Raji (cell line): ENCODE data around the gene CORO6.

Source experiments
- POLR2A ChIP-seq: IDR thresholded peaks from 2 replicates; pipeline ENCODE4 v1.6.1; 2011; ENCODE audit warnings: low read depth, low read length, control low read depth; ENCODE audit not compliant: insufficient read depth

CORO6 gene

DNA sequence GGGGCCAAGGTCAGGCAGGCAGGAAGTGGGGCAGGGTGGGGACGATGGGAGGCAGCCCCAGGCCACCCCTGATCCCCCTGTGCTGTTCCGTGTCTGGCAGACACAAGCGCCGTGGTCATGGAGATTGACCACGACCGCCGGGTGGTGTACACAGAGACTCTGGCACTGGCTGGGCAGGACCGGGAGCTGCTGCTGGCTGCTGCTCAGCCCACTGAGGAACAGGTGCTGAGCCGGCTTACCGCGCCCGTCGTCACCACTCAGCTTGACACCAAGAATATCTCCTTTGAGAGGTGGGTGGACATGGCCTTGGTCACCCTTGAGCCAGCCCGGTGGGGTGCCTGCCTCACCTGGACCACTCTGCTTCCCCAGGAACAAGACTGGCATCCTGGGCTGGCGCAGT is 13.7 kb downstream of the CORO6 start:
- TF ChIP-seq POLR2A = no peak

DNA sequence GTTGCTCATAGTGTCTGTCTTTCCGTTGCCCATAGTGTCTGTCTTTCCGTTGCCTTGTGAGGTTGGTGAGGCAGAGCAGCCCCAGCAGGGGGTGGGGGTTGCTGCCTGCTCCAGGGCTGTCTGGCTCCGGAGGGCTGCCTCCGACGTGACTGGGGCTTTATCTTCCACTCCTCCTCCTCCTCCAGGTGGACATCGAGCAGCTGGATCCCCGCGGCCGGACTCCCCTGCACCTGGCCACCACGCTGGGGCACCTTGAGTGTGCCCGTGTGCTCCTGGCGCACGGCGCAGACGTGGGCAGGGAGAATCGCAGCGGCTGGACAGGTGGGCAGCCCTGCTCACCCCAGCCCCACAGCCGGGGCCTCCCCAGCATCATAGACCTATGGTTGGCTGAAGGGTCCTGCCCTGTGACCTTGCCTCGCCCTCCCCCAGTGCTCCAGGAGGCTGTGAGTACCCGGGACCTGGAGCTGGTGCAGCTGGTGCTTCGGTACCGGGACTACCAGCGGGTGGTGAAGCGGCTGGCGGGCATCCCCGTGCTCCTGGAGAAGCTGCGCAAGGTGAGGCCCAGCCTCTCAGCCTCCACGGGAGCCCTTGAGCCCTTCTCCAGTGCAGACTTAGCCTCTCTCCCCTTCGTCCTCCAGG is 15.0 kb downstream of the CORO6 start:
- no peak for TF ChIP-seq POLR2A

DNA sequence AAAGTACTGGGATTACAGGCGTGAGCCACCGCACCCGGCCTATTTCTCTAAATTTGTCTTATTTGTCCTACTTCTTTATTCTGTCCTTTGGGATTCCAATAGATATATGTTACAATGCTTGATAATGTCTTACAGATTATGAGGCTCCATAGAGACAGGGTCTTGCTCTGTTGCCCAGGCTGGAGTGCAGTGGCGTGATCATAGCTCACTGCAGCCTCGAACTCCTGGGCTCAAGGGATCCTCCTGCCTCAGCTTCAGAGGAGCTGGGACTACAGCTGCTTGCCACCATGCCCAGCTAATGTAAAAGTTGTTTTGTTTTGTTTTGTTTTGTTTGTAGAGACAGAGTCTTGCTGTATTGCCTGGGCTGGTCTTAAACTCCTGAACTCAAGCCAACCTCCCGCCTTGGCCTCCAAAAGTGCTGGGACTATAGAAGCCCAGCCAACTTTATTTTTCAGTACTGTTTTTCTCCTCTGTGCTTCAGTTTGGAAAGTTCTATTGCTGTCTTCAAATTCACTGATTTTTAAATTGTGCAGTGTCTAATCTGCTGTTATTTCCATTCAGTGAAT is 19.5 kb downstream of the CORO6 start:
- no peak for TF ChIP-seq POLR2A

DNA sequence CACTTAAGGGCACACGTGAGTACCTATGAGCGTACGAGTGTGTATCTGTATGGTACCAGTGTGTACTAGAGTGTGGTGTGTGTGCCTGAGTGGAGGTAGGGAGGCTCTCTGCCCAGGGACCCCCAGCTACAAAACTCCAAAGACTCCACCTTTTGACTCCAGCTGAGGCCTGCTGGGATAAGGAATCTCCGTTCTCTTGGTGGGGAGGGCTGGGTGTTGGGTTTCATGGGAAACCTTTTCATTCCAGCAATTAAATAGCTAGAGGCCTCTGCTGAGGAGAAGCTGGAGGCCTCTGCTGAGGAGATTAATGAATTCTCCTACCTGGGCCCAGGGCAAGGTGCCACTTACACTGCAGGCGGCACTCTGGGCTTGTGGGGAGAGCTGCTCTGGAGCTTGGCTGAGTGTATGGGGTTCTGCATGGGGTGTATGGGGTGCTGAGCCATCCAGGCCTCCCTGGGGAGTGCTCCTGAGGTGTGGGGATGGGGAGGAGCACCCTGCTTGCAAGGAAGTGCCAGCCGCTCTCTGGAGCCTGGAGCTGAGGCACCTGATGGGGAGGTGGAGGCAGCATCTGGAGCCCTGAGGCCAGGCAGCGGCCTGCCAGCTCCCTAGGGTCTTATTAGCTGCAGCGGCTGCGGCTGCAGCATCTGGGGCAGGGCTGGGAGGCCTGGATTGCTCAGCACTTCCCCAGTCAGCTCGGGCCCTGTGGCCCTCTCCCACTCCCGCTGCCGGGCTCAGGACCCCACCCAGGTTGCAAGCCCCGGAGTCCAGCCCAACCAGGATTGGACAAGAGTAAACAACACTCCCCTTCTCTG is 25.1 kb downstream of the CORO6 start:
- TF ChIP-seq POLR2A = no peak

DNA sequence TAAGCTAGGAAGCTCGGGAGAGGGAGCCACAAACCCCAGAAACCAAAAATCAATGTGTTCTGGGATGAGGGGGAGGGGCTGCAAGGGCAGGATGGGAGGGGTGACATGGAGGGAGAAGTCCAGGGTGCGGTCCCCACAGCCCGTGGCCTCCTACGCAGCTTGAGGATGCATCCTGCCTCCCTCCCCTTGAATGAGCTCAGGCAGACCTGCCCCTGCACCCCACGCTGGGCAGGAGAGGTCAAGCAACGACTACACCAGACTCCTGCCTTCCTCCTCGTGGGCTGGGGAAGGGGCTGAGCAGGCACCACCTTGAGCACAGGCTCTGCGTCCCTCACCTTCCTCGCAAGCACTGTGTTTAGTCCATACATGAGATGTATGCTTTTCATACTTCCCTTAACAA is 25.9 kb downstream of the CORO6 start:
- TF ChIP-seq POLR2A = no peak

DNA sequence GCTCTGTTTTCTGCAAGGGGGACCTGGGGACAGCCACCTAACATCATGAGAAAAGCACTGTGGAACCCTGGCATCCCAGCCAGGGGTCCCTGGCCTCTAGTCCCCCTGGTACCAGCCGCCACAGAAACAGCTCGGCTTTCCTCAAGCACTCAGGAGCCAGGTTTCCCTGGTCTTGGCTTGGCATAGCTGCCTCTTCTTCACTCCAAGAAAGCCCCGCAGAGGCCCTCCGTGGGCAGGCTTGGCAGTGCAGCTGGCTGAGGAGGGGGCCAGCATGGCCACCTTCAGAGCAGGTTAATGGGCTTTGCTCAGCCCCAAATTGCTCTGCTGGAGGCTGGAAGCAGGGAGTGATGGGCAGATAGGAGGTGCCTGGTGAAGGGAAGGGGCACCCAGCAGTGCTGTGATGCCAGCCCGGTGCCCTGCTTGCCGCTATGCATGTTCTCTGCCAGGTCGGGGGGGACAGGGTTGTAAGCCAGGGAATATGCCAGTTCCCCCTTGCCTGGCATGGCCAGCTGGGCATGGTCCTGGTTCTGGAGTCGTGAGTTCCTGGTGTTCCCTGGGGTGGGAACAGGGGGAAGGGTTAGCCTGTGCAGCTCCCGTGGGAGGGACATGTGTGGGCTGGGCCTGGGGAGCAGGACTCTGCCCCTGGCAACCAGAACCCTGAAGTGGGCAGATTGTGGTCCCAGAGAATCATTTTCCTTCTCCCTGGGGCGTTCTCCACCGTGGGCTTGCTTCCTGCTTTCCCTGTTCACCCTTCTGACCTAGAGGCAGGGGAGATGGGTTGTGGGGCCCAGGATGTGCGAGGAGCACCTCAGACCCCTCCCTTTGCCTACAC is 26.6 kb downstream of the CORO6 start:
- no peak for TF ChIP-seq POLR2A

DNA sequence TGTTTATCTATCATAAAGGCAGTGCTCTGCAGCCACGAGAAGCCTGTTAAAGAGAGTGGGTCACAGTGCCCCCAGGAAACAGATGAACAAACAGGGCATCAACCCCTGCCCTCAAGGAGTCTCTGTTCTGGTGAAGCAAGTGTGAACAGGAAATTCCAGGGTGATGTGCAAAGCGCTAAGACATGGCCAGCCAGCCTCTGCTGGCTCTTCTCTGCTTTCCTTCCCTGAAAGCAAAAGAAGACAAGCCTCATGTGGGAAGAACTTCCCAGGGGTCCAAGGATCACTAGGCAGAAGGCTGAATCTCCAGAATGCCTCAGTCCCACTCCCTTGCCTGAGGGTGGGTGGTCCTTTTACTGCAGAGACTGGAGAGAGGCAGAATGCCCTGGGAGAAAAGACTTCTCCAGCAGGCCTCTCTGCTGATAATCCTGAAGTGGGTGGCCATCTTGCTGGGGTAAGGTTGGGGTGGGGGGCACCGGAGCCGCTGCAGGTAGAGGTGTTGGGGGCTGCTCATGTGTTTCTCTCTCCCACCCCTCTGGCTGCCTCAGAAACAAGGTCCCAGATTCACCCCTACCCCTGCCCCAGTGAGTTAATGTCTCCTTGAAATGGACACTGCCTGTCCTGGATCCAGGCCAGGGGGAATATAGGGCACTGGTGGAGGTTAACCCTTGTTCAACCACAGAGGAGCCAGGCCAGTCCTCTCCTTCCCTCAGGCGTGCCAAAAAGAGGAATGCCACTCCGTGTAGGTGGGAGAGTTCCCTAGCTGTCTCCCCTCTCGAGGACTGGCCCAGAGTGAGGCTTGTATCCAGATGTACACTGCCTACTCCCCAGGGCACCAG is 27.4 kb downstream of the CORO6 start:
- TF ChIP-seq POLR2A = no peak

DNA sequence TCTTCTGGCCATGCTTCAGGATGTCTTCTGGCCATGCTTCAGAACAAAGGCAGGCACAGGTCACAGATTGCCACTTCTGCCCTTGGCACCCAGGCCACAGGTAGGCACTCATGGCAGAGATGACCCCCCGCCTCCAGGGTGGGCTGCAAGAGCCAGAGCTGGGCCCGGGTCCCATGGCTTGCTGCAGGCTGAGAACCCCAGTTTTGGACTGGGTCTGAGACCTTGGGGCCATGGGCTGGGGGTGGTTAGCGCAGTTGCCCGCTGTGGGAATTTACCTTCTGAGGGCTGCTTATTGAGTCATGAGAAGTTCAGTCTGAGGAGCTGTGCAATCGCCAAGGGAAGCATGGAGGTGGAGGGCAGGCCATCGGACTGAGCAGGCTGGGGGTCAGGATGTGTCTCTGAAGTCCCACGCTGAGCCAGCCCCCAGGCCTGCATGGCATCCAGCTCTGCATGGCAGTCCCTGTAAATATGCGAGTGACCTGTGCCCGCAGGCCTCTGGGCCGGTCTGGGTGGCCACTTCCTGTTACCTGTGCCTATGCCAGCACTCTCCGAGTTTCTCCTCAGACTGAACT is 28.1 kb downstream of the CORO6 start:
- no peak for TF ChIP-seq POLR2A

DNA sequence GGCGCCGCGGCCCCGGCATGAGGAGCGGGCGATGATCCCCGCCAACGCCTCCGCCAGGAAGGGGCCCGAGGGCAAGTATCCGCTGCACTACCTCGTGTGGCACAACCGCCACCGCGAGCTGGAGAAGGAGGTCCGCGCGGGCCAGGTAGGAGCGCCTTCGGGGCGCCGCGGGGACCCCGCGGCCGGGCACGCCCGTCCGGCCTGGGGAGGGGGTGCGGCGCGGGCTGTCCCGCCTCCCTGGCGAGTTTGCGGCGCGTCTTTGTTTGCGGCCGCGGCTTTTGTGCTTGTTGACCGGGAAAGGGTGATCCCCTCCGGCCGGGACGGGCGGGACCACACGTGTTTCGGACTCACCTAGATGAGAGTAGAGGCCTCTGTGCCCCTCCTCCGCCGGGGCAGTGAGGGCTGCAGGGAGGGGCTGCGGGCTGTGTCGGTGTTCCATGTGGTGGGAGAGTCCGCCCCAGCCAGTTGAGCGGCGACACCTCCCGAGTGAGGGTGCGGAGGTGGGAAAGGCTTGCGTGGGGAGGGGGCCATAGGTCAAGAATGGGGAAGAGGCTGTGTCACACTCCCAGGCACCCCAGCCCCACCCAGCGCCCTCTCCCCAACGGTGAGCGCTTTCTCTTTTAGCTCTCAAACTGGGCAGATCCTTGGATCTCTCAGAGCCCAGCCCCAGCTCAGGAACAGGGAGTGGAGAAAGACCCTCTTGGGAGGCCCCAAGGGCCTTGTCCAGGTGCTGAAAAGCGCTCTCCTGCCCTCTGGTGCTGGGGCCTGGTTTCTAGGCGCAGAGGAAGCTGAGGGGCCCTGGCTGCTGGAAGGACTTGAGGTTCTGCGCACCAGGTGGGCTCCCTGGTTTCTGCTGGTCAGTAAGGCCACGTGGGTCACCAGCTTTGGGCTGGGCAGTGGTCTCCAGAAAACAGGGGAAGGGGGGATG is 28.9 kb downstream of the CORO6 start:
- 0 out of 2 replicates have a peak, but pooled peaks have one; percentile 19 for TF ChIP-seq POLR2A

DNA sequence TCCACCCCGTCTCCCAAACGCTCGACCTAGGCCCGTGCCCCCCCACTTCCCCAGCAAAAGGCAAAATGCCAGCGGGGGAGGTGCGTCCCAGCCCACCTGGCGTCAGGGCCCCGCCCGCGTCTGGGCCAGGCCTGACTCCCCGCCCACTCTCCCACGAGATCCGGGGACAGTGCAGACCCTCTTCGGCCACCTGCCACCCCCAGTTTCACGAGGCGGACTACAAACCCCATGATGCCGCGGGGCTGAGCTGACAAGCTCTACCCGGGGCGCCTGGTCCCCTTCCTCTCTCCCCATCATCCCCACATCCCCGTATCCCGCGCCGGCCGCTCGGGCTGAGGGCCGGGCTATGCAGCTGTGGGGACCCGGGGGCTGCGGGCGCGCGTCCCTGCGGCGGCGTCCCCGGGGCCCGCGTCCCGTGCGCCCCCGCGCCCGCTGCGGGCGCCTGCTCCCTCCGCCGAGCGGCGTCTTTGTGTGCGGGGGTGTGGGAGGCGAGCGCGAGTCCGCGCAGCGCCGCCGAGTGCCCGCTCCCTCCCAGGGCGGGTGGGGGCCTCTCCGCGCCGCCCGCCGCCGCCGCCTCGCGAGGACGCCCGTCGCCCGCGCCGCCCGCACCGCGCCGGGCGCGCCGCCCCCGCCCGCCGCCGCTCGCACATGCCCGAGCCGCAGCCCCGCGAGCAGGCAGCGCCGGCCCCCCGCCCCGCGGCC is 29.7 kb downstream of the CORO6 start, which contains the start of gene ANKRD13B:
Gene ANKRD13B (plus strand): TSS at position 283 of the 702 bp plus-strand sequence. CDS start 490 bp downstream, outside the sequence.
- TF ChIP-seq POLR2A = peak; percentile 45

DNA sequence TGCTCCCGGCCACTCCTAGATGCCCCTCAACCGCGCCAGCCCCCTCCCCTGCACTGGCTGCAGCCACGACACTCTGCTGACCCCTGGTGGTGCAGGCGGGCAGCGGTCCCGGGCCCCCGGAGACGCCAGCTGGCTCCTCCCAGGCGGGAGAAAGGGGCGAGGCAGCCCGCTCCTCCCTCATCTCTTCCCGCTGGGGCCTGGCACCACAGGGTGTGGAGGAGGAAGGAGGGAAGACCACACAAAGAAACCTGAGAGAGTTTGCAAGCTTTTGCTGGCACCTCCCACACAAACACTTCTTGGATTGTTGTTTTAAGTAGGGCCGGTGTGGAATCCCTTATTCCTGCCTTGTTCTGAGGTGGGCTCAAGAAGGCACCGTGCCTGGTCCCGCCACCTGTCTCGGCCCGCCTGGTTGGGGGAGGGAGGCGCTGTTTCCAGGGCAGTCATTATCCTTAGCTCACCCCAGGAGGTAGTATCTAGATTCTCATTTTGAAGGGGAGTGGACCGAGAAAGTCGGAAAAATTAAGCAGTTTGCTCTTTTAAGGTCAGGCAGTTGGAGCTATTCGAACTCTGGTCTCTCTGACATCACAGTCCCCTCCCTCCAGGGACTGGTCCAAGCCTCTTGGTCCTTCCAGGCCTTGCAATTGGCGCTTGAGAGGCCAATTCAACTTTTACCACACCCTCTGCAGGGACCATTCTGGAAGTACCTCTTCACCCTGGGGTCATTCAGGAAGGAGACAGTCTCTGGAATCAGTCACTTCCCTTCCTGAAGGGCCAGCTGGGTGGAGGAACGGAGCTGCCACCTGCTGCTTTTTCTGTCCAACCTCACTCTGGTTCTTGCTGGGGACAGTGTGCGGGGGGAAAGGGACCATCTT is 30.7 kb downstream of the CORO6 start:
- TF ChIP-seq POLR2A = peak; percentile 51; the same call in 1 of the 2 replicates
